Smooth muscle cell of the pulmonary artery (primary cell): Measurements from ENCODE around the gene ARFGAP2. TPM values are rescaled to one million over a fixed set of nuclear protein-coding genes. Genes with fewer than 3 reads are reported as not detected.

ENCODE experiments used
- total RNA-seq: library from RNA; depleted of rRNA; stranded (reverse); fragments of >200 nt; gene quantifications from 2 replicates; pipeline ENCODE4 v1.2.3, GENCODE V29; 2014

ARFGAP2 gene
- total RNA-seq = 80.5 and 82.3 TPM in 2 replicates

DNA sequence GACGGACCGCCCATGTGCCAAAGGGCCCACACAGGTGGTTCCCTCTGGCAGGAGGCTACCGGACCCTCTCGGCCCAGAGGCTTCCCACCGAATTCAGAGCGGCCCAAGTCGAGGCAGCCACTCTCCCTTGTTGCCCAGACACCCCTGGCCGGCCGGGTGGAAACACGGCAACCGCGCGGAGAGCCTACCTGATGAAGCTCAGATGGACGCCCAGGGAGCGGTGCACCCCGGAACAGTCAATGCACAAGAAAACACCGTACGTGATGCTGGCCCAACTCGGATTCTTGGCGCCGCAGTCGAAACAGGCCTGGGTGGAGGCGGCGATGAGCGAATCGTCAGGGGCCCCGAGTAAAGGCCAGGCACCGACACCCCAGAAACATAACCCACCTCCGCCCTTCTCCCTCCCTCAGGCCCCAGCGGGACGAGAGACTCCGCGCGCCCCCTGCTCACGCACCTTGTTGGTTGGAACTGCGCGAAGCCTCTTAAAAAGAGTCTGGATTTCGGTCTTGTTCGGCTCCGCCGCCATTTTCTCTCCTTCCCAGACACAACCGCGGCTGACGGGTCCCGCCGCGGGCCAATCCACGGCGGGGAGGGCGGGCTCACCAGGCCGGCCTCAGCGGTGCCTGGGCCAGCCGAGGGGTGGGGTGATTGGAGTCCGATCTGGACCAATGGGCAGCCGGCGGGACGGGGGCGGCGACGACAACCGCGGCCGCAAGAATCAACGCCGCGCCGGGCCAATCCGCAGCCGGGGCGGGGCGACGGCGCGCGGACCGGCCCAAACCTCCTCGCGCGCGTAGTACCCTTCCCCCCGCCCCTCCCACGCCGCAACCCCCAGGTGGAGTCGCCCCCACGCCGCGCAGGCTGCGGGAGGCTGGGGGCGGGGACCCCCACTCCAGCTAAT lies at the start of gene ARFGAP2:
TSS of gene ARFGAP2 (minus strand) at position 552 of the 901 bp plus-strand sequence. CDS start at position 526, 26 bp downstream.

DNA sequence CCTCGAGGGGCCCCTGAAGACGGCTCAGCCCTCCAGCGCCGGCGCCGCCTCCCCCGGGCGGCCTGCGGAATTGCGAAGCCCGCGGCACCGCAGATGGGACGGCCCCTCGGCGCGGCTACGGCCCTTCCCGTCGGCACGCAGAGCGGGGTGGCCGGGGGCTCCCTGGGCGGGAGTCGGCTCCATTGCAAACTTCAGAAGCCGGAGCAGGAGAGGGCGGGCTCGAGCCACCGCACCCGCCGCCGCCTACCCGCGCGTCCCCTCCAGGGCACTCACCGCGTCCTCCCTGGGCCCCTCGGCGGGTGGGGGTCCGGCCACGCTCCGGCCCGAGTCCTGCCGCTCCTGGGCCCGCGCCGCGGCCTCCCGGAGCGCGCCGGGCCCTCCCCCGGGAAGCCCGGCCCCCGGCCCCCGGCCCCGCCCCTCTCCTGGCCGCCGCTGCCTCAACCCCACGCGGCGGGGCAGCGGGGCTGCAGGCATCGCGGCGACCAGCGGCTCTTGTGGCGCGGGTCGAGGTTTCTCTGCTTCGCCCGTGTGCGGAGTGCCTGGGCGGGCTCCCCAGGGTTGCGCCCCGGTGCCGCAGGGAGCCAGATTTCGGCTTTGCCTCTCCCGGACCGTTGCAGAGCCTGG lies 9.5 kb upstream of the ARFGAP2 start, which contains the start of gene PACSIN3:
TSS of gene PACSIN3 (minus strand) at position 359 of the 624 bp plus-strand sequence. CDS start 3,707 bp downstream, outside the sequence.

Other genes with a start within 250 kb of the ARFGAP2 start
- 21.5 and 23.6 TPM in 2 replicates for gene CSTPP1, start 240.1 kb downstream of the ARFGAP2 start, total RNA-seq
- gene PACSIN3, start 9.6 kb upstream of the ARFGAP2 start, total RNA-seq = 18.2 and 25.2 TPM in 2 replicates
- gene DDB2, start 38.1 kb upstream of the ARFGAP2 start, total RNA-seq = 26.0 and 37.6 TPM in 2 replicates
- 23.8 and 27.4 TPM in 2 replicates for gene ACP2, start 71.9 kb upstream of the ARFGAP2 start, total RNA-seq
- 8.6 and 18.0 TPM in 2 replicates for gene NR1H3, start 81.1 kb upstream of the ARFGAP2 start, total RNA-seq
- 17.7 and 18.5 TPM in 2 replicates for gene MADD, start 93.3 kb upstream of the ARFGAP2 start, total RNA-seq
- not detected in 2 replicates for gene MYBPC3, start 175.8 kb upstream of the ARFGAP2 start, total RNA-seq
- gene SPI1, start 201.7 kb upstream of the ARFGAP2 start, total RNA-seq = not detected in 2 replicates
- 106 and 128 TPM in 2 replicates for gene SLC39A13, start 231.7 kb upstream of the ARFGAP2 start, total RNA-seq
- gene PSMC3, start 249.6 kb upstream of the ARFGAP2 start, total RNA-seq = 86.9 and 104 TPM in 2 replicates